ENCODE data around the gene C3orf62. TPM values are rescaled to one million over a fixed set of nuclear protein-coding genes. Genes with fewer than 3 reads are reported as not detected.

The C3orf62 gene
- total RNA-seq, 1 experiment from 2014 or later, result 0.34 TPM

Other genes with a start within 250 kb of the C3orf62 start
- 112 and 119 TPM in 2 replicates for gene IMPDH2, start 247.8 kb downstream of the C3orf62 start, total RNA-seq (2014; rRNA removed; shearing (Covaris generic))
- 44.8 and 62.9 TPM in 2 replicates for gene QRICH1, start 183.2 kb downstream of the C3orf62 start, total RNA-seq (2014; rRNA removed; shearing (Covaris generic))
- 129 and 170 TPM in 2 replicates for gene QARS1, start 172.5 kb downstream of the C3orf62 start, total RNA-seq (2014; rRNA removed; shearing (Covaris generic))
- 13.1 and 34.5 TPM in 2 replicates for gene USP19, start 156.4 kb downstream of the C3orf62 start, total RNA-seq (2014; rRNA removed; shearing (Covaris generic))
- 229 and 329 TPM in 2 replicates for gene LAMB2, start 144.2 kb downstream of the C3orf62 start, total RNA-seq (2014; rRNA removed; shearing (Covaris generic))
- 19.0 and 19.6 TPM in 2 replicates for gene CCDC71, start 110.9 kb downstream of the C3orf62 start, total RNA-seq (2014; rRNA removed; shearing (Covaris generic))
- gene KLHDC8B, start 105.6 kb downstream of the C3orf62 start, total RNA-seq (2014; rRNA removed; shearing (Covaris generic)), result 2.9 and 5.0 TPM in 2 replicates
- 11.1 and 13.9 TPM in 2 replicates for gene USP4, start 62.8 kb upstream of the C3orf62 start, total RNA-seq (2014; rRNA removed; shearing (Covaris generic))
- 169 and 207 TPM in 2 replicates for gene GPX1, start 81.1 kb upstream of the C3orf62 start, total RNA-seq (2014; rRNA removed; shearing (Covaris generic))
- gene RHOA, start 134.7 kb upstream of the C3orf62 start, total RNA-seq (2014; rRNA removed; shearing (Covaris generic)), result 398 and 500 TPM in 2 replicates
- 22.4 and 27.3 TPM in 2 replicates for gene TCTA, start 135.2 kb upstream of the C3orf62 start, total RNA-seq (2014; rRNA removed; shearing (Covaris generic))
- gene AMT, start 145.2 kb upstream of the C3orf62 start, total RNA-seq (2014; rRNA removed; shearing (Covaris generic)), result 0.12 and 0.32 TPM in 2 replicates
- 1.2 and 1.7 TPM in 2 replicates for gene NICN1, start 152.1 kb upstream of the C3orf62 start, total RNA-seq (2014; rRNA removed; shearing (Covaris generic))
- 79.8 and 104 TPM in 2 replicates for gene DAG1, start 193.0 kb upstream of the C3orf62 start, total RNA-seq (2014; rRNA removed; shearing (Covaris generic))